HG02610 (cell line): ENCODE measurements around the gene WNT3.
"Not testable (repeated sequence)": the region's sequence is repeated elsewhere in the genome, so short reads cannot be mapped to it uniquely, and the experiment has no call there.

Source experiments
- ATAC-seq: cut with Tn5 transposase; IDR thresholded peaks from one replicate; pipeline ENCODE4 v1.9.1; 2021; ENCODE audit warnings: mild to moderate bottlenecking, moderate library complexity; ENCODE audit not compliant: unreplicated experiment

WNT3 gene, protein sequence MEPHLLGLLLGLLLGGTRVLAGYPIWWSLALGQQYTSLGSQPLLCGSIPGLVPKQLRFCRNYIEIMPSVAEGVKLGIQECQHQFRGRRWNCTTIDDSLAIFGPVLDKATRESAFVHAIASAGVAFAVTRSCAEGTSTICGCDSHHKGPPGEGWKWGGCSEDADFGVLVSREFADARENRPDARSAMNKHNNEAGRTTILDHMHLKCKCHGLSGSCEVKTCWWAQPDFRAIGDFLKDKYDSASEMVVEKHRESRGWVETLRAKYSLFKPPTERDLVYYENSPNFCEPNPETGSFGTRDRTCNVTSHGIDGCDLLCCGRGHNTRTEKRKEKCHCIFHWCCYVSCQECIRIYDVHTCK

DNA sequence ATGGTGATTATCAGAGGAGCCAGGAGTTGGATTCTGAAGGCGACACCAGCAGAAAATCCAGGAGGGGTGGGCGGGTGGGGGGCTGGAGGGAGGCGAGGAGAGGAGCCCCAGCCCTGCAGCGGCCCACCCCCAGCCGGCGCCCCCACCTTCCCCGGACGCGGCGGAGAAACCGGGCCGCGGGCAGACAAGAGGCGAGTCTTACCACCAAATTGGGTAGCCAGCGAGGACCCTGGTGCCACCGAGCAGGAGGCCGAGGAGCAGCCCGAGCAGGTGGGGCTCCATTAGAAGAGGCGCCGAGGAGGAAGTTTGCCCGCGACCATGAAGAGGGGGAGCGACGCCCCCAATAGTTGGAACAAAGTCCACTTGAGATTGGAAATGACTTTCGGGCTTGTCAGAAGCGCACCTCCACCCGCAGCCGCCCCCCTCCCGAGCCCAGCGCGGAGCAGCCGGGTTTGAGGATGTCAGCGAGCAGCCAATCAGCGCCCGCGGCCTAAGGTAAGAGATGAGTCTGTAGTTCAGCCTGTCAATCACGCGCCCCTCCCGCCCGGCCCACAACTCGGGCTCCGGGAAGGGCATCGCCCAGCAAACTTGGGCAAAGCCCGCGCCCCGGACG lies at the start of gene WNT3:
Gene WNT3, minus strand, starts transcription at position 377 of the 613 bp plus-strand sequence. Its CDS starts 95 bp downstream, at position 282.
- ATAC-seq, result no peak

DNA sequence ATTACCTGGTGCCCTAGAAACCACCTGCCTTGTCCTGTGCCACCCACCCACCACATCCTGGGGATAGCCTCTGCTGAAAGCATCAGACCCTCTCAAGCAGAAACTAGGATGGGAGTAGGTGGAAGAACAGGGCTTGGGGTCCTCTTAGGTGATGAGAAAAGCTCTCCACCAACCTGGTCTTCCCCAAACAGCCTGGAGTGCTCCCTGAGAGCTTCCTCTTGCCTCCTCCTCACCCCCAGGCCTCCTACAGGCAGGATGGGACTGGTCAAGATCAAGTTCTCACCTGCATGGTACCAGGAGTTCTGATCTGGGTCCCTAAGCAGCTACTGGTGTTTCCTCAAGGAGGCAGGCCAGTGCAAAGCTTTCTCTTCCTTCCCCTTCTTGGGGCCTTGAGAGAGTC lies 48.3 kb upstream of the WNT3 start:
- no peak for ATAC-seq

- no peak for ATAC-seq
These were observed 47.8 kb upstream of the WNT3 start for GRCh38 chr17:46866325-46866724.

DNA sequence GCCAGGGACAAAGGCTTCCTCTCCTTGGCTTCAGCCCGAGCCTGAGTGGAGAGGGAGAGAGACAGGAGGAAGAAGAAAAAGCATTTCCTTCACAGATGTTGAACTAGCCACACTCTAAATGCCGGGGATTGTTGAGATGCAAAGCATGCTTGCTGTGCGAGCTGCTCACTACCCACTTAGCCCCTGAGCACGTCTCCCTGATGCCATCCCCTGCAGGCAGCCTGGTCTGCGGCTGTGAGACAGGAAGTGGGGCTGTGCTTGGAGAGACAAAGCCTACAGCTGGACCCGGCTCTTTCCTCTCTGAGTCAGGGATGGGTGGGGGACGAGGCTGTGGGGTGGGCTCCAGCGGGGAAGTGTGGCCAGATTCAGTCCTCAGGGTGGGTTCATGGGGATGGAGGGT lies 46.6 kb upstream of the WNT3 start:
- no peak for ATAC-seq

DNA sequence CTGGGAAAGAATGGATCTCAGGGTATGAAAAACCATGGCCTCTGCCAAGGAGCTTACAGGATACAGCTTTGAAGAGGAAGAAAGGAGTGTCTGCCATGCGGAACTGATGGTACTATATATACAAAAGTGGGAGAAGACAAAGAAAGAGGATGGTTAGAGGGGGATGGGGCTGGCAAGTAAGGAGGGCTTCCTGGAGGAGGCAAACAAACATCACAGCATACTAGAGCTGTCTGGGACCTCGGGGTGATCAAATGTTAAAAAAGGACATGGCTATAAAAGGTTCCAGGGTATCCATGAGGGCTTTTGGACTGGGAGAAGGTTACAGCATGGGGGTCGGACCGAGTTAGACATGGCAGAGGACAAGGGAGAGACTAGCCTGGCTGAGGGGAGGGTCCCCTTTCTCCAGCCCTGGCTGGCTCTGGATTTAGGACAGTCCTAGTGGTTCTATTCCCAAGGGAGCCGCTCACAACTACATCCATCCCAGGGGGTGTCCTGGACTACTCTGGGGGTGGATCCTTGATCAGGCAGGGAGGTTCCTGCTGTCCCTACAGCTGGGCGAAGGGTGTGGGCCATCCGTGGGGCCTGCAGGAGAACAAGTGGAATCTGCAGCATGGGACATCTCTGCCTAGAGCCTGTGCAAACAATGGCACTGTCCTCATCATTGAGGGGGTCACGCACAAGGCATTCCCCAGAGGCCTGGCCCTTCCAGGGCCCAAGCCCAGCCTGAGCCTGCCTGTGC lies 45.1 kb upstream of the WNT3 start:
- ATAC-seq, result no peak

DNA sequence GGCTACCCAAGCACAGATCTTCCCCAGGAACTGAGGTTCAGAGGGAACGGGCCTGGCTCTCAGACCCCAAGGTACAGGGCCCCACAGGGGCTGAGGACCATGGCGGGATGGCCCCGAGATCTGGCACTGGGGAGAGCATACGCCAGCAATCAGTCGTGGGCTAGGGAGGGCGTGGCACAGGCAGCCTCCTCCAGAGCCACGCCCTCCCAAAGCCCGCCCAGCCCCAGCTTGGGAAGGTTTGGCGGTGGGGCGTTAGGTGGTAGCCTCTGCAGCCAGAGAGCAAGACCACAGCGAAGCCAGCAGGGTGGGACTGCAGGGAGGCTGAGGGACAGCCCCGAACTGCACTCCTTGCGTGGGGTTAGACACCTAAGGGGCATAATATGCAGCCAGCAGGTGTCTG lies 44.5 kb upstream of the WNT3 start:
- ATAC-seq, result no peak

- ATAC-seq, result no peak
These were observed 41.5 kb upstream of the WNT3 start for GRCh38 chr17:46859996-46860395.

- ATAC-seq, result no peak
These were observed 39.1 kb upstream of the WNT3 start for GRCh38 chr17:46857600-46857999.

- no peak for ATAC-seq
These were observed 36.5 kb upstream of the WNT3 start for GRCh38 chr17:46854948-46855347.

DNA sequence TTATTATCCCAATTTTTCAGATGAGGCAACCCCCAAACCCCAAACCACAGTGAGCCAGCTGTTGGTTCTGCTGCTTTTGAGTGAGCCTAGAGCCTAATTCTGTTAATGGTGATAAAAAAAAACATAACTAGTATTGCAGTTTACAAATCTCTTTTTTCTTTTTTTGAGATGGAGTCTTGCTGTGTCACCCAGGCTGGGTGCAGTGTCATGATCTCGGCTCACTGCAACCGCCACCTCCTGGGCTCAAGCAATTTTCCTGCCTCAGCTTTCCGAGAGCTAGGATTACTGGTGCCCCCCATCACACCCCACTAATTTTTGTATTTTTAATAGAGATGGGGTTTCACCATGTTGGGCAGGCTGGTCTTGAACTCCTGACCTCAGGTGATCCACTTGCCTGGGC lies 36.0 kb upstream of the WNT3 start:
- ATAC-seq, result no peak

DNA sequence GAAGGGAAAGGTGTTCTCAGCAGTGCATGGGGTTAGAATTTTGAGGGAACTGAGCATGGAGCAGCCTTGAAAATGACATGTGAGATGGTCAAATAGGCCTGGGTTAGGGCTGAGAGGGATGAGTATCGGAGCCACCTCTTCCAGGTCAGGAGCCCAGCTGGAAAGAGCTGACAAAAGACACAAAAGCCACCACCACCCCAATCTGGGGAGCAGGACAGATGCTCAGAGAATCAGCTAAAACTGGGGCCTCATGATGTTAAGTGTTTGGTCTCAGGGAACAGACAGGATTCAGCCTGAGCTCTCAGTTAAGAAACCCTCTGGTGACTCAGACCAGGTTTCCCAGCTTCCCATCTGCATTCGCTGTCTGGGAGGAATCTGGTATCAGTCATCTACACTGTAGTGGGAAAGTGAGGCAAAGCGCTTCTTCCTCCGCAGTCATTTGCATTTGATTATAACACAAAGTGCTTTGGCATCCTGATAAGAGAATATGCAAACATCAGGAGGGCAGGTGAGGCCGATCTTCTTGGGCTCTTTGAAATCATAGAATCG lies 35.5 kb upstream of the WNT3 start:
- ATAC-seq, result no peak

- ATAC-seq, result no peak
These were observed 32.7 kb upstream of the WNT3 start, which contains the start of gene WNT9B for GRCh38 chr17:46851029-46851741. Gene WNT9B (plus strand): TSS chr17:46851583. CDS start chr17:46851639, 56 bp downstream.

DNA sequence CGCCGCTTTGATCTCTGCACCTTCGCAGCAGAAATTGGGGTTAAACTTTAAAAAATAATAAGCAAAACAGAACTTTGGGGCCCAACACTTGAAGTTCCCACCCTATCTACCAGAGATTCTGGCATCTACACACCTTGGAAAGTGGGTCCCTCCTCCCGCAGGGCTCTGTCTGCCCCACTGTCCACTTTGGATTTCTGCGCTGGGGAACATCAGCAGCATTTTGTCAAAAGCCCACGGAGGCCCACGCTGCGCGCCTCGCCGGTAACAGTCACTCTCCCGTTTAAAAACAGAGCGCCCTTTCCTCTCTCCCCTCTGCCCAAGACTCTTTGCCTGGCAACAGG lies 32.2 kb upstream of the WNT3 start:
- ATAC-seq, result no peak

DNA sequence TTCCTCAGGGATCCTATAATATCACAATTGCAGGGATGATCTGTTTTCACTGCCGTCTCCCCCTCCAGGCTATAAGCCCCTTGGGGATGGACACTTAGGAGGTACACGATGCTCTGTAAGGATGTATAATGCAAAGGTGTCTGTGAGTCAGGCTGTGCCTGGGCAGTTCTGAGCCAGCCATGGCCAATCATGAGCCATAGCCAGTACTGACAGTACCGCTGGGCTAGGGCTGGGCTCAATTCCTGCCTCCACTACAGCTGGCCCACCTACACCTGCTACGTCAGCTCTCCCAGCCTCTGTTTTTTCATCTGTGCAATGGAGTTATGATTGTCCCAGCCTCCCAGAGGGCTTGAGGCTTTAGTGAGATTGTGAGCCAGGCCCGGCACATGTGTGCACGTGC lies 30.0 kb upstream of the WNT3 start:
- no peak for ATAC-seq

GRCh38 chr17:46847204-46848191 lies 29.0 kb upstream of the WNT3 start:
- no peak for ATAC-seq

- no peak for ATAC-seq
These were observed 24.3 kb upstream of the WNT3 start for GRCh38 chr17:46842835-46843234.

DNA sequence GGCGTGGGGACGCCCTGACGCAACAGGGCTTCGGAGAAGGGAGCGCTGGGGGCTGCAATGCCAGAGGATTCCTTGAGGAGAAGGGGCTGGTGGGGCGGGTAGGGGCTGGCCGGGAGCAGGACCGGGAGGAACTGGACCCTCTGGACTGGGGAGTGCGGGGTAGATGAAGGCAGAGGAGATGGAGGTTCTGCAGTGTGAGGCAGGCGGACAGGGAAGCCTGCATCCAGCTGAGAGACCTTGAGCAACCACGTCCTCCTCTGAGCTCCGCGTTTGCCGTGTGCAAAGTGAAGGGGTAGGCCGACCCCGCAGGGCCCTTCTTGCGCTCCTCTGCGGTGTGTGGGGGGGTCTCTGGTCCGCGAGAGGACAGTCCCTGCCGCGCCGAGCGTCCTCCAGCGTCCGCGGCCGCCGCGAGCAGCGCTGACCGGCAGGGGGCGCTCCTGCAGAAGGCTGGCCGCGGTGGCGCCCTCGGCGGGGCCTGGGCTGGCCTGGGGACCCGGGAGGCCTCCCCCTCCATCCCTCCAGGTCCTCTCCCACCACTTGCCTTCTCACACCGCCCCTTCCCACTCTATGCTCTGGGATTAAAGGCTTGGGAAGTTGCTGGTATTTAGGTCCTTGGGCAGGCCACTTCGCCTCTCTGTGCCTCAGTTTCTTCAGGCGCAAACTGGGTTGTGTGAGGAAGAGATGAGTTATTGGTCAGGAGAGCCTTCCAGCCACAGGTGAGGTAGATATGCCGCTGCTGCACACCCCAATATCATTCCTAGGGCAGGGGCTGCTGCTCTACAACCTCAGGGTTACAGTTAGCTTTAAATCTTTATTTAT lies 23.3 kb upstream of the WNT3 start:
- ATAC-seq, result no peak

- ATAC-seq, result not testable (repeated sequence)
These were observed 22.1 kb upstream of the WNT3 start for GRCh38 chr17:46840596-46840995.

DNA sequence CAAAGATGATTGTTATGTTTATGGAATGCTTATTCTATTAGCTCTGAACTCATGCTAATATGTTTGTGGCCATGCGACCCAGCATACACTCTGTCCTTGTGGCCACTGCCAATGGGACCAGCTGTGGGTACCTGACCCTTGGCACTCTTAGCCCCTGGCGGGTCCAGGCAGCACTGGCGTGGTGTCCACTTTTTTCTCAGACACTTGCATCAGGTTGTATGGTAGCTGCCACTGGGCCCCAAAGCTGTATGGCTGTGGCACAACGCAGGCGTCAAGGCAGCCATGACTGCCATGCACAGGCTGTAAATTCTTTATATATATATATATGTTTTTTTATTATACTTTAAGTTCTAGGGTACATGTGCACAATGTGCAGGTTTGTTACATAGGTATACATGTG lies 20.7 kb upstream of the WNT3 start:
- no peak for ATAC-seq
